K562 (cell line): ENCODE data around the gene ZNF48. TPM values are rescaled to one million over a fixed set of nuclear protein-coding genes. Genes with fewer than 3 reads are reported as not detected.

Source experiments
- CCAR2 ChIP-seq: fragments of 200-400 bp; formaldehyde crosslinking; IDR thresholded peaks from 2 replicates; pipeline ENCODE4 v1.6.1; 2017; ENCODE audit warnings: mild to moderate bottlenecking, low read depth, low read length
- EWSR1 ChIP-seq: fragments of 450-650 bp; IDR thresholded peaks from 2 replicates; pipeline ENCODE4 v1.6.1; 2018; ENCODE audit warnings: borderline replicate concordance, mild to moderate bottlenecking, low read depth, moderate library complexity; ENCODE audit not compliant: partially characterized antibody
- NR2C2 ChIP-seq, 2 experiments: fragments of 200-800 bp in 1 of 2; sonication (Bioruptor generic) in 1 of 2; sonication (generic) in 1 of 2; formaldehyde crosslinking in 1 of 2; IDR thresholded peaks; 2 replicates each; pipeline versions ENCODE4 v1.6.1 to v1.8.0; 2016 to 2022; ENCODE audit warnings: mild to moderate bottlenecking in 1 of 2, missing compliant biosample characterization in 1 of 2, missing genetic modification characterization in 1 of 2, missing genetic modification reagents in 1 of 2
- NRF1 ChIP-seq, 2 experiments: fragments of 450-650 bp; IDR thresholded peaks in 1 of 2; conservative IDR thresholded peaks in 1 of 2; 2 replicates each; pipeline ENCODE4 v1.6.1; 2014; ENCODE audit warnings: mild to moderate bottlenecking in 2 of 2
- PHF8 ChIP-seq: fragments of 200-600 bp; sonication (generic); IDR thresholded peaks from 2 replicates; pipeline ENCODE4 v1.6.1; 2012; ENCODE audit warnings: mixed run types, mild to moderate bottlenecking, inconsistent platforms, low read length, moderate library complexity, borderline replicate concordance
- RBM15 ChIP-seq: fragments of 200-400 bp; formaldehyde crosslinking; IDR thresholded peaks from 2 replicates; pipeline ENCODE4 v1.6.1; 2018; ENCODE audit warnings: mild to moderate bottlenecking, low read length, moderate library complexity; ENCODE audit not compliant: insufficient read depth
- XRCC5 ChIP-seq: fragments of 200-400 bp; formaldehyde crosslinking; IDR thresholded peaks from 2 replicates; pipeline ENCODE4 v1.6.1; 2017; ENCODE audit warnings: low read depth, mild to moderate bottlenecking, low read length
- ZNF212 ChIP-seq: fragments of 450-650 bp; formaldehyde crosslinking; IDR thresholded peaks from 2 replicates; pipeline ENCODE4 v1.4.0; 2020; ENCODE audit warnings: mild to moderate bottlenecking
- ZNF780A ChIP-seq: fragments of 250-450 bp; sonication (Bioruptor Pico); IDR thresholded peaks from 2 replicates; pipeline ENCODE4 v1.5.0; 2021; ENCODE audit warnings: mild to moderate bottlenecking
- polyA plus RNA-seq, 8 experiments: library from polyadenylated mRNA; depleted of rRNA in 4 of 8; stranded (reverse) in 5 of 8; unstranded in 3 of 8; fragments of >200 nt; fragmentation: Nextera tagmentation in 2 of 8; fragmentation: Illumina TruSeq in 1 of 8; extraction: Ambion mirVana in 2 of 8; extraction: Trizol in 1 of 8; gene quantifications; 2 replicates each; pipeline versions ENCODE4 v1.2.1 to v1.2.3, GENCODE V29; 2011 to 2014; ENCODE audit warnings: inconsistent platforms in 1 of 8, missing spikeins in 1 of 8
- total RNA-seq, 7 experiments: library from RNA; depleted of rRNA in 6 of 7; stranded (reverse); fragments of >200 nt in 6 of 7; fragmentation: Illumina TruSeq in 2 of 7; extraction: Trizol in 2 of 7; gene quantifications; 2 replicates each; pipeline versions ENCODE4 v1.2.1 to v1.2.3, GENCODE V29; 2011 to 2021; ENCODE audit warnings: low replicate concordance in 1 of 7
- TF ChIP-seq, protein P1 (sequence below), 2 experiments: fragments of 450-650 bp; IDR thresholded peaks; 2 replicates each; pipeline ENCODE4 v1.6.1; 2016; ENCODE audit warnings: mild to moderate bottlenecking in 2 of 2, borderline replicate concordance in 1 of 2, low read depth in 1 of 2, moderate library complexity in 1 of 2
- TF ChIP-seq, protein P2 (sequence below): sonication (generic); formaldehyde crosslinking; IDR thresholded peaks from 2 replicates; pipeline ENCODE4 v1.8.0; 2022; ENCODE audit warnings: missing genetic modification reagents, mild to moderate bottlenecking, borderline replicate concordance
- TF ChIP-seq, protein P3 (sequence below): fragments of 450-650 bp; IDR thresholded peaks from 2 replicates; pipeline ENCODE4 v1.6.1; 2016; ENCODE audit warnings: mild to moderate bottlenecking
- TF ChIP-seq, protein P4 (sequence below), 2 experiments: fragments of 450-650 bp; IDR thresholded peaks; 2 replicates each; pipeline ENCODE4 v1.6.1; 2016

ZNF48 gene
- total and polyA plus RNA-seq, 9 of the 15 experiments (the other 6 are each of a cell fraction or from before 2014, with no cell fraction given) = 0.38 to 11.6 (median 4.7) TPM

DNA sequence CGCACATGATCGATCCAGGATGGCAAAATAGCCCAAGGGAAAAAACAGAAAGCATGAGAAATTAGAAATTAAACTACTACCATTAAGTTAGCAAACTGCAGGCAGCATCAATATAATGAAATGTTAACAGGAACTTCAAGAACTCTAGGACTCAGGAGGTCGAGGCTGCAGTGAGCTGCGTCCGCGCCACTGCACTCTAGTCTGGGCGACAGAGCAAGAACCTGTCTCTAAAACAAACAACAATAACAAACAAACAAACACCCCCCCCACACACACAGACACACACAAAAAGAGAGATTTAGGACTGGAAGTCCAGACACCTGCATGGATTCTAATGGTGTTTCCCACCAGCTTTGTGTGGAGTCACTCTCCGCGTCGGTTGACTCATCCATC is 51.0 kb downstream of the ZNF48 start (continued):
- TF ChIP-seq, protein P1, sequence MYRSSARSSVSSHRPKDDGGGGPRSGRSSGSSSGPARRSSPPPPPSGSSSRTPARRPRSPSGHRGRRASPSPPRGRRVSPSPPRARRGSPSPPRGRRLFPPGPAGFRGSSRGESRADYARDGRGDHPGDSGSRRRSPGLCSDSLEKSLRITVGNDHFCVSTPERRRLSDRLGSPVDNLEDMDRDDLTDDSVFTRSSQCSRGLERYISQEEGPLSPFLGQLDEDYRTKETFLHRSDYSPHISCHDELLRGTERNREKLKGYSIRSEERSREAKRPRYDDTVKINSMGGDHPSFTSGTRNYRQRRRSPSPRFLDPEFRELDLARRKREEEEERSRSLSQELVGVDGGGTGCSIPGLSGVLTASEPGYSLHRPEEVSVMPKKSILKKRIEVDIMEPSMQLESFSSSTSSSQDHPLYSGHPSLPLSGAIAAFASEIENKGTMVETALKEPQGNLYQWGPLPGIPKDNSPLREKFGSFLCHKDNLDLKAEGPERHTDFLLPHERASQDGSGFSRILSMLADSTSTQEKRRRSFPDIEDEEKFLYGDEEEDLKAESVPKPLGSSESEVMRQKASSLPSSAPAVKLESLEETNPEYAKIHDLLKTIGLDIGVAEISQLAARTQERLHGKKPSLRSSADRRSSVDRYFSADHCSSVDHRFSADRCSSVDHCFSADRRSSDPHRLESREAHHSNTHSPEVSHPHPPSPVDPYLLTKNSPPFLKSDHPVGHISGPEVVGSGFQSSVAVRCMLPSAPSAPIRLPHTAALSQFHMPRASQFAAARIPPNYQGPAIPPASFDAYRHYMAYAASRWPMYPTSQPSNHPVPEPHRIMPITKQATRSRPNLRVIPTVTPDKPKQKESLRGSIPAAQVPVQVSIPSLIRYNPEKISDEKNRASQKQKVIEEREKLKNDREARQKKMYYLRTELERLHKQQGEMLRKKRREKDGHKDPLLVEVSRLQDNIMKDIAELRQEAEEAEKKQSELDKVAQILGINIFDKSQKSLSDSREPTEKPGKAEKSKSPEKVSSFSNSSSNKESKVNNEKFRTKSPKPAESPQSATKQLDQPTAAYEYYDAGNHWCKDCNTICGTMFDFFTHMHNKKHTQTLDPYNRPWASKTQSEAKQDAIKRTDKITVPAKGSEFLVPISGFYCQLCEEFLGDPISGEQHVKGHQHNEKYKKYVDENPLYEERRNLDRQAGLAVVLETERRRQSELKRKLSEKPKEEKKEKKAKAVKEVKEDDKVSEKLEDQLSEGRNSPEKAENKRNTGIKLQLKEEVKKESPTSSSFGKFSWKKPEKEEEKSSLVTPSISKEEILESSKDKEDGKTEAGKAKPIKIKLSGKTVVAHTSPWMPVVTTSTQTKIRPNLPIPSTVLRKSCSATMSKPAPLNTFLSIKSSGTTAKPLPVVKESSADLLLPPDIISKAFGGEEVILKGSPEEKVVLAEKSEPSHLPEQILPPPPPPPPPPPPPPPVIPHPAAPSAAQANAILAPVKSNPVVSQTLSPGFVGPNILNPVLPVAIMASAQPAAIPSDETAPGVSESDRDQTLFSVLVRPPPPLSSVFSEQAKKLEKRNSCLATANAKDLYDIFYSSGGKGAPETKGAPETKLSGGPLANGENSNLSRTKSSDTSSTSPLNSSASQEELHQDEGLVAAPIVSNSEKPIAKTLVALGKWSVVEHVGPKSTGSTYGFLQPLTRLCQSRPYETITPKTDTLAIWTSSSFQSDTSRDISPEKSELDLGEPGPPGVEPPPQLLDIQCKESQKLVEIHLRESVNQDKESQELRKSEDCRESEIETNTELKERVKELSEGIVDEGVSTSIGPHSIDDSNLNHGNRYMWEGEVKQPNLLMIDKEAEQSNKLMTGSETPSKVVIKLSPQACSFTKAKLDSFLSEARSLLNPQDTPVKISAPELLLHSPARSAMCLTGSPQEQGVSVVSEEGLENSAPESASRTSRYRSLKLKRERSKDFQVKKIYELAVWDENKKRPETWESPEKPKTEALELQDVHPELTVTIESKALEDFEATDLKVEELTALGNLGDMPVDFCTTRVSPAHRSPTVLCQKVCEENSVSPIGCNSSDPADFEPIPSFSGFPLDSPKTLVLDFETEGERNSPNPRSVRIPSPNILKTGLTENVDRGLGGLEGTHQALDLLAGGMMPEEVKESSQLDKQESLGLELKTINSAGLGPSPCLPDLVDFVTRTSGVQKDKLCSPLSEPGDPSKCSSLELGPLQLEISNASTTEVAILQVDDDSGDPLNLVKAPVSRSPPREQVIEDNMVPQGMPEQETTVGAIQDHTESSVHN (IDR thresholded peaks at IDR 0.05; ENCODE audit: borderline replicate concordance in 1 of 2, low read depth in 1 of 2) = 0 out of 4 replicates have a peak, but pooled peaks of 1 of the 2 experiments have one; percentile 0
- no peak for TF ChIP-seq NR2C2 (CRISPR knock-in tag; IDR thresholded peaks at IDR 0.05)
- TF ChIP-seq NR2C2 (tag; IDR thresholded peaks at IDR 0.05) = peak; percentile 20; the same call in 1 of the 2 replicates
- TF ChIP-seq, protein P2, sequence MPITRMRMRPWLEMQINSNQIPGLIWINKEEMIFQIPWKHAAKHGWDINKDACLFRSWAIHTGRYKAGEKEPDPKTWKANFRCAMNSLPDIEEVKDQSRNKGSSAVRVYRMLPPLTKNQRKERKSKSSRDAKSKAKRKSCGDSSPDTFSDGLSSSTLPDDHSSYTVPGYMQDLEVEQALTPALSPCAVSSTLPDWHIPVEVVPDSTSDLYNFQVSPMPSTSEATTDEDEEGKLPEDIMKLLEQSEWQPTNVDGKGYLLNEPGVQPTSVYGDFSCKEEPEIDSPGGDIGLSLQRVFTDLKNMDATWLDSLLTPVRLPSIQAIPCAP (CRISPR knock-in tag) = no peak
- no peak for TF ChIP-seq EWSR1
- no peak for TF ChIP-seq ZNF780A
- no peak for TF ChIP-seq CCAR2
- TF ChIP-seq XRCC5 = no peak
- TF ChIP-seq, protein P3, sequence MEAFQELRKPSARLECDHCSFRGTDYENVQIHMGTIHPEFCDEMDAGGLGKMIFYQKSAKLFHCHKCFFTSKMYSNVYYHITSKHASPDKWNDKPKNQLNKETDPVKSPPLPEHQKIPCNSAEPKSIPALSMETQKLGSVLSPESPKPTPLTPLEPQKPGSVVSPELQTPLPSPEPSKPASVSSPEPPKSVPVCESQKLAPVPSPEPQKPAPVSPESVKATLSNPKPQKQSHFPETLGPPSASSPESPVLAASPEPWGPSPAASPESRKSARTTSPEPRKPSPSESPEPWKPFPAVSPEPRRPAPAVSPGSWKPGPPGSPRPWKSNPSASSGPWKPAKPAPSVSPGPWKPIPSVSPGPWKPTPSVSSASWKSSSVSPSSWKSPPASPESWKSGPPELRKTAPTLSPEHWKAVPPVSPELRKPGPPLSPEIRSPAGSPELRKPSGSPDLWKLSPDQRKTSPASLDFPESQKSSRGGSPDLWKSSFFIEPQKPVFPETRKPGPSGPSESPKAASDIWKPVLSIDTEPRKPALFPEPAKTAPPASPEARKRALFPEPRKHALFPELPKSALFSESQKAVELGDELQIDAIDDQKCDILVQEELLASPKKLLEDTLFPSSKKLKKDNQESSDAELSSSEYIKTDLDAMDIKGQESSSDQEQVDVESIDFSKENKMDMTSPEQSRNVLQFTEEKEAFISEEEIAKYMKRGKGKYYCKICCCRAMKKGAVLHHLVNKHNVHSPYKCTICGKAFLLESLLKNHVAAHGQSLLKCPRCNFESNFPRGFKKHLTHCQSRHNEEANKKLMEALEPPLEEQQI = no peak
- TF ChIP-seq ZNF212 (CRISPR knock-in tag) = no peak
- TF ChIP-seq, protein P4, sequence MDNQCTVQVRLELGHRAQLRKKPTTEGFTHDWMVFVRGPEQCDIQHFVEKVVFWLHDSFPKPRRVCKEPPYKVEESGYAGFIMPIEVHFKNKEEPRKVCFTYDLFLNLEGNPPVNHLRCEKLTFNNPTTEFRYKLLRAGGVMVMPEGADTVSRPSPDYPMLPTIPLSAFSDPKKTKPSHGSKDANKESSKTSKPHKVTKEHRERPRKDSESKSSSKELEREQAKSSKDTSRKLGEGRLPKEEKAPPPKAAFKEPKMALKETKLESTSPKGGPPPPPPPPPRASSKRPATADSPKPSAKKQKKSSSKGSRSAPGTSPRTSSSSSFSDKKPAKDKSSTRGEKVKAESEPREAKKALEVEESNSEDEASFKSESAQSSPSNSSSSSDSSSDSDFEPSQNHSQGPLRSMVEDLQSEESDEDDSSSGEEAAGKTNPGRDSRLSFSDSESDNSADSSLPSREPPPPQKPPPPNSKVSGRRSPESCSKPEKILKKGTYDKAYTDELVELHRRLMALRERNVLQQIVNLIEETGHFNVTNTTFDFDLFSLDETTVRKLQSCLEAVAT (IDR thresholded peaks at IDR 0.05) = peak in 1 of 2 experiments; percentile 91; a peak in 2 of 4 replicates
- TF ChIP-seq PHF8 = no peak
- TF ChIP-seq NRF1 (conservative IDR thresholded peaks at IDR 0.05 in 1 of 2, IDR thresholded peaks at IDR 0.05 in 1 of 2) = no peak
- TF ChIP-seq RBM15 = no peak
